ENCODE data around the gene CDH23.

DNA sequence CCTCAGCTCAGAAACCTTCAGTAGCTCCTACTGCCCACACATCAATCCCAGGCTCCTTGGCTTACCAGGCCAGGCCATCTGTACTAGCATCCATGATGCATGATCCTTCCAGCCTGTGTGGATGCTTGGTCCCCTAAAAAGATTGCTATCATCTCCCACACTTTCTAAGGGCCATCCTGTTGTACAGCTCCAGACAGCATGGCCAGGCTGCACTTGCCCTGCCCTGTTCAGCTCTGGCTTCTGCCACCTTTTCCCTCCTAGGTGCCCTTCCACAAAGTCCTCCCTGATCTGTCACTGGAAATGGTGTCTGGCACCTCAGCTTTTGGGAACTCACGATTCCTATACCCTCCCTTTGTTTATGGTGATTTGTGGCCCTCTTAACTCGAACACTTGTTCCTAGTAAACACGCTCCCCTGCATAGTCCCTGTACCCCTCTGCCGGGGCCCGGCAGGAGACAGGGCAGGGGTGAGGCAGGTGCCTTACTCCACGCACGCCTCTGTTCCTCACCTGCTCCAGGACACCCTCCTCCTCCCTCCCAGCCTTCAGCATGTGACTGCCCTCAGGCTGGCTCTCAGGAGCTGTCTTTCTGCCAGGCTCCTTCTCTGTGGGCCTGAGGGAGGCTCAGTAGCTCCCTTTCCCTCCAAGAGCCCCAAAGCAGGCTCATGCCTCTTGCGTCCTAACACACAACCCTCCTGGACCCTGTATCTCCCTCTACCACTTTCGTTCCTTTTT lies 71.8 kb downstream of the CDH23 start:
- no peak for TF ChIP-seq CTCF (IDR thresholded peaks at IDR 0.05 in 8 of 11, conservative IDR thresholded peaks at IDR 0.05 in 3 of 11)
- TF ChIP-seq POLR2A (IDR thresholded peaks at IDR 0.05), result no peak
